Activated CD4-positive, alpha-beta T cell treated with anti-CD3 and anti-CD28 coated beads for 36 hours (primary cell): Measurements from ENCODE around the gene KCNMA1. TPM values are rescaled to one million over a fixed set of nuclear protein-coding genes. Genes with fewer than 3 reads are reported as not detected.
A peak's percentile ranks its signal among the peaks of the same experiment; 100 is the strongest.

Experiments
- ATAC-seq: fragments of 200-7000 bp; cut with Tn5 transposase; one replicate; pipeline ENCODE4 v1.10.0; 2021; ENCODE audit warnings: mild to moderate bottlenecking, moderate library complexity
- CTCF ChIA-PET: fragments of 350-600 bp; sonication (Branson Sonifier 250); formaldehyde crosslinking; loops from one replicate; lab custom pipeline; 2021; ENCODE audit warnings: antibody characterized with exemption; lab: Charles Lee
- POLR2A ChIA-PET: fragments of 350-600 bp; sonication (Branson Sonifier 250); formaldehyde crosslinking; loops from one replicate; lab custom pipeline; 2021; ENCODE audit warnings: antibody characterized with exemption, inconsistent platforms; lab: Charles Lee
- DNase-seq: peaks from one replicate; pipeline ENCODE4 v3.0.0-alpha.2; 2020
- H3K27ac Mint-ChIP-seq: one replicate; pipeline ENCODE4 v1.8.0; 2021; ENCODE audit warnings: mixed read lengths
- H3K27me3 Mint-ChIP-seq: one replicate; pipeline ENCODE4 v1.8.0; 2021; ENCODE audit warnings: mixed read lengths
- H3K36me3 Mint-ChIP-seq: one replicate; pipeline ENCODE4 v1.8.0; 2021; ENCODE audit warnings: low read depth, mixed read lengths
- H3K4me1 Mint-ChIP-seq: one replicate; pipeline ENCODE4 v1.8.0; 2021; ENCODE audit warnings: mixed read lengths
- H3K4me3 Mint-ChIP-seq: one replicate; pipeline ENCODE4 v1.8.0; 2021; ENCODE audit warnings: mild to moderate bottlenecking, moderate library complexity, mixed read lengths
- H3K9me3 Mint-ChIP-seq: one replicate; pipeline ENCODE4 v1.8.0; 2021; ENCODE audit warnings: low read depth, mixed read lengths
- intact Hi-C, 2 experiments: fragments of 100-400 bp; cut with DNase I in 1 of 2; cut with micrococcal nuclease in 1 of 2; formaldehyde crosslinking; loops; one replicate each; pipeline versions ENCODE4 v1.14.2 to v1.15.1; 2022 to 2024; cut with DNase I, micrococcal nuclease
- total RNA-seq, 2 experiments: library from RNA; stranded (reverse); gene quantifications; one replicate each; pipeline ENCODE4 v1.2.3, GENCODE V29; 2021

Gene KCNMA1
- total RNA-seq, 2 experiments from 2014 or later = 0.18 TPM; not detected in 1

- CTCF ChIA-PET = no interaction called here
- intact Hi-C loops = no loop called here
- no peak for DNase-seq
- Mint-ChIP-seq H3K27me3 (peaks cover 6% of the 10 kb centered on the region), H3K4me1 (no peaks in the 10 kb centered on the region), H3K4me3 (no peak overlapping the region), H3K9me3 (no peaks in the 10 kb centered on the region), H3K27ac (no peak overlapping the region), H3K36me3 (no peaks in the 10 kb centered on the region)
- ATAC-seq = no peak
- POLR2A ChIA-PET = no interaction called here
These were observed 347.0 kb downstream of the KCNMA1 start for GRCh38 chr10:77290528-77291155.

DNA sequence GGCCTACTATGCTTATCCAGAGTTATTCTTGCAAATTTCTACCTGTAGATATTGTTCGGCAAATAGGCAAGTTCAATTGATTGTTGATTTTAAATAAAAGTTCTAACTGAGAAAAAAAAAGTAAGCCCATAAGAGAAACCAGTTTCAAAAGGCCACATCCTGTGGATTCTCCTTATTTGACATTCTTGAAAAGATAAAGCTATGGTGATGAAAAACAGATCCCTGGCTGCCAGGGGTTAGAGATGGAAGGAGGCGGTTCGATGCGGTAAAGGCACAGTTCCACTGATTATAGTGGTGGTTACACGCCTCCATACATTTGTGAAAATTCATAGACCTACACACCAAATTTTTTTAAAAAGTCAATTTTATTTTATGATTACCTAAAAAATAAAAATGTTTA, 347.8 kb downstream of the KCNMA1 start:
- ATAC-seq = no peak
- peaks cover 6% of the 10 kb centered on the region for H3K27me3 Mint-ChIP-seq
- H3K27ac Mint-ChIP-seq = no peak overlapping the region
- ChIA-PET CTCF (no interaction called here), POLR2A (no interaction called here)
- no peaks in the 10 kb centered on the region for H3K9me3 Mint-ChIP-seq
- H3K4me1 Mint-ChIP-seq = no peaks in the 10 kb centered on the region
- no peak for DNase-seq
- intact Hi-C loops = no loop called here
- no peak overlapping the region for H3K4me3 Mint-ChIP-seq
- no peaks in the 10 kb centered on the region for H3K36me3 Mint-ChIP-seq

DNA sequence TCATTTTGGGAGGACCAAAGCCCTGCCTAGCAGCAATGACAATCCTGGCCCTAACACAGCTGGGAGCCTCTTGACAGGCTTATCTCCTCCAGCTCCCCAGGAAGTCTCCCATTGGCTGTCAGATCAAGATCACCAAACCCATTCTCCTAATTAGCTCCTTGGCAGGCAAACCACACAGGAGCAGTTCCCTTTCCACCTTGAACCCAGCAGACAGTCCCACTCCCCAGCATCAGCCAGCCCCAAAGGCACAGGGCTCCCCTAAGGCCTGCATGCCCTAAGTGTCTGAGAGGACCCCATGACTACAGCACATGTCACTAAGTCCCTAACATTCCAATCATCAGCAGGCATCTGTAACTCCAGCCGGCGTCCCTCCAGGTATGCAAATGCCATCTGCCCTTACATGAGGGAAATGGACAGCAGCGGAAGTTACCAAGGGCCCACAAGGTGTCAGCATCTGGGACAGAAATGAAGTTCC, 348.5 kb downstream of the KCNMA1 start:
- POLR2A ChIA-PET = no interaction called here
- DNase-seq (no peak), ATAC-seq (no peak)
- CTCF ChIA-PET = no interaction called here
- Mint-ChIP-seq H3K27me3 (peaks cover 6% of the 10 kb centered on the region), H3K36me3 (no peaks in the 10 kb centered on the region), H3K4me3 (no peak overlapping the region), H3K9me3 (no peaks in the 10 kb centered on the region), H3K4me1 (no peaks in the 10 kb centered on the region), H3K27ac (no peak overlapping the region)
- intact Hi-C loops = no loop called here

DNA sequence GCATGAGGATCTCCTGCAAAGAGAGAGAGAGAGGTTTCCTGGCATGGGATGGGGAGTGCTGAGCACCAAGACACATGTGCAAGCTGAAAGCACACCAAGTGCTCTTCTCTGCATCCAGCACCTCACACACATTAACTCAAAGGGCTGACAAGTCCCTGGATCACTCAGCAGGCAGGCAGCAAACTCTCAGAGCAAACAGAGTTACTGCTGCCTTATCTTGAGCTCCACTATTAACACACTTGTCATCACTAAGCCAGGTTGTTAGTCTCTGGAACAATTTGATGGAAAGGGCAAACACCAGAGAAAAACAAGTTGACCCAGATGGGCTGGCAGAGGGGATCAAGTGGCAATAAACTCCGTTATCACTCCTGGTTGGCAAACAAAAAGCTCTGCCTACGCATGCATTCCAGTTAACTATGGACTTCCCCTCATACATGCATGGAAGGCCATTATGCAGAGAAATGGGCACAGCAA, 349.9 kb downstream of the KCNMA1 start:
- Mint-ChIP-seq H3K4me1 (no peaks in the 10 kb centered on the region), H3K36me3 (no peaks in the 10 kb centered on the region), H3K27ac (no peak overlapping the region), H3K9me3 (no peaks in the 10 kb centered on the region), H3K27me3 (peaks cover 12% of the 10 kb centered on the region), H3K4me3 (no peak overlapping the region)
- ChIA-PET POLR2A (no interaction called here), CTCF (no interaction called here)
- DNase-seq (no peak), ATAC-seq (no peak)
- intact Hi-C loops = no loop called here

DNA sequence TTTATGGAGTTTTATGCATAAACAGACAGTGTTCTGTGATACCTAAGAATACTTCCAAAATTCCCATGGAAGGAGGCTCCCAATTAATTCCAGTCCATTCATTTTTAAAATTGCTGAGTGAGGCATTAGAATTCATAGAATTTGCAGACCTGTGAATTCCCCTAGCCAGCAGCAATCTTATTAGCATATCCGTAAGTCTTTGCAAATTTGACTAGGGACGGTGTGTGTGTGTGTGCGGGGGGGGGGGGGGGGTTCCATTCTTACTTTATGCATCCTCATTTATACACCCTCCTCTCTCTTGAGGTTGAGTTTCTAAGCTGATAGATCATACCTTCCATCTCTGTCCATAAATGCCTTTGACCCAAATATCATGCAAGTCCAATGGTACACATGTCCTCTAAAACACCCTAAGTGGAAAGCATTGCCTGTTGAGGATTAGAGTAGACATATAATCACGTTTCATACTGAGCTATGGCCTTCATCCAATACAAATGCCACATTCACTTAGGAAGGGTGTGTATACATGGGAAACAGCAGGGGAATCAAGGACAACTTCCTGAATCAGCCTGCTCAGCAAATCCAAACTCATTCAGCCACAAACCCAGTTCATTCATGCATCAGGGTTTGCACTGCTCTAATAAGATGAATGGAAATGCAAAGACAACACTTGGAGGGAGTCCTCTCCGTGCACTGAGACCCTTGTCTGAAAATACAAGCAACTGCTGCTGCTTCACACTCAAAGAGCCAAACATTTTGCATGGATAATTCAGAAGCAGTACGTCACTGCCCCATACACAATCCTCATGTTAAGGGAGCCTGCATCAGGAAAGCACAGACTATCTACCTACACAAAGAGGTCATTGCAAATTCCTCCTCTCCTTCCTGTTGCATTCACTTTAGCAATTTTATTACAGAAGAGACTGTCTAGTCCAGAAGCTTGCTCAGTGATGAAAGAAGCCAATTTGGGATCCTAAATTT, 350.8 kb downstream of the KCNMA1 start:
- POLR2A ChIA-PET = no interaction called here
- H3K36me3 Mint-ChIP-seq = no peaks in the 10 kb centered on the region
- H3K27ac Mint-ChIP-seq = no peak overlapping the region
- peaks cover 12% of the 10 kb centered on the region for H3K27me3 Mint-ChIP-seq
- intact Hi-C loops = no loop called here
- DNase-seq = no peak
- no peak overlapping the region for H3K4me3 Mint-ChIP-seq
- CTCF ChIA-PET = no interaction called here
- H3K4me1 Mint-ChIP-seq = peaks cover 5% of the 10 kb centered on the region
- no peak for ATAC-seq
- H3K9me3 Mint-ChIP-seq = no peaks in the 10 kb centered on the region

DNA sequence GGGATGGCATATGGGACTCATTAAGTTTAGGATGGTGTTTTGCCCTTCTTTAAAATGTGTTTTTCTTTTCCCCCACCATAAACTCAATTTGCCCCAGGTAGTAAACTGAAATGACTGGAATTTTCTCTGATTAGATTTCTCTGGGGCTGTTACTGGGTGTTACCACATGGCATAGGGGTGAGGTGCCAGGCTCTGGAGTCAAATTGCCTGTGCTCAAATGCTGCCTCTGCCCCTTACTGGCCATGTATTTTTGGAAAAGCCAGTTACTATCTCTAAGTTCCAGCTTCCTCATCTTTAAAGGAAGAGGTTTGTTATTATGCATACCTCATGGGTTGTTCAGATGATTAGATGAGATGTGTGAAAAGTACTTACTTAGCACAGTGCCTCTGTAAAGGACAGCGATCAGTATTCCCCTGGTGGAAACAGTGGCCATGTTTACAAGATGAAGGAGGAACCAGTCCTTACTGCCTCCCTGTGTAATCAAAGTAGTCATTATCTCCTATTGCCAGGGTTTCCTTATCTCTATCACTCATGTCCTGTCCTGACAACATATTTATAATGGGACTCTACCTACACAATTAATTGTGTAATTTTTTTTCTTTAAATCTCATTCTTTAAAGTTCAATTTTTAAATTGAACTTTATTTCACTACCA, 352.0 kb downstream of the KCNMA1 start:
- H3K36me3 Mint-ChIP-seq = no peaks in the 10 kb centered on the region
- intact Hi-C loops = no loop called here

DNA sequence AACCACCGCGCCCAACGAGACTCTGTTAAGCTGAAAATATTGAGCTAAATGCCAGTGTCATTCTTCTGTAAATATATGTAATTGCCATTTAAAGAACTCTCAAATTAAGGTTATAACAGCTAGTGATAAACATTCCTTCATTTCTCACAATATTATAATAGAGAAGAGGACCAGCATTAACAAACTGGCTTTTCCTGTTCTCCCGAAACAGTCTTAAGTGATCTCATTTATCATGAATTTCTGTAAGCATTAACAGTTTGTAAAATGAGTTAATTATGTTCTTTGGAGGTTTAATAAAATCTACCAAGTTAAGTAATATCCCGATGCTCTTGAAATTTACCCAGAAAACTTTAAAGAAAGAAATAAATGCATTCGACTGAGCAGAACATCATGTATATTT, 352.8 kb downstream of the KCNMA1 start:
- DNase-seq (no peak), ATAC-seq (no peak)
- ChIA-PET CTCF (interaction anchor here (0.6 kb wide), 1 partner anchor 47 kb away, joined by 4 read pairs; no protein-coding TSS in a partner anchor), POLR2A (no interaction called here)
- H3K36me3 Mint-ChIP-seq = no peaks in the 10 kb centered on the region
- H3K27me3 Mint-ChIP-seq = peaks cover 17% of the 10 kb centered on the region
- H3K9me3 Mint-ChIP-seq = peaks cover 2% of the 10 kb centered on the region
- intact Hi-C loops = no loop called here
- H3K4me1 Mint-ChIP-seq = peaks cover 9% of the 10 kb centered on the region
- H3K4me3 Mint-ChIP-seq = no peak overlapping the region
- no peak overlapping the region for H3K27ac Mint-ChIP-seq

More for the DNA sequence above, 352.0 kb downstream of the KCNMA1 start:
- H3K27me3 Mint-ChIP-seq = peaks cover 13% of the 10 kb centered on the region
- ATAC-seq = no peak
- ChIA-PET CTCF (no interaction called here), POLR2A (no interaction called here)
- H3K9me3 Mint-ChIP-seq = no peaks in the 10 kb centered on the region
- no peak overlapping the region for H3K4me3 Mint-ChIP-seq
- peaks cover 7% of the 10 kb centered on the region for H3K4me1 Mint-ChIP-seq
- no peak for DNase-seq
- H3K27ac Mint-ChIP-seq = no peak overlapping the region

DNA sequence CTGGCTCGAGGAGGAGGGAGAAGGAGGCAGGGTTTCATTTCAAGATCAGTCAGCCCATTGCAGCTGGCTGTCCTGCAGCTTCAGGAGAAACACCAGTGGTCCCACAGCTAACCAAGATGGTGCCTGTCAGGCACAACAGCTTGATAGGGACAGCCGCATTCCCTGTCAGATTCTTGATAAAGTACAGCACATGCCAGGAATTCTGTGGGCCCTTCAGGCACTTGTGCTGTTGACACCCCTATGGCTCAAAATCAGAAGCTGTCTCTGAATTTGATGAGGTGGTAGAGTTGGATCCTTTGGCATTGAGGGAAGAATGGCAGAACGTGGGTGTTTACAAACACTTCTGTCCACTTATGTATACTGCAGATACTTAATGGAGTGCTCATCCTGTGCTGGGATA, 354.3 kb downstream of the KCNMA1 start:
- H3K27ac Mint-ChIP-seq = no peak overlapping the region
- no peak for ATAC-seq
- peaks cover 3% of the 10 kb centered on the region for H3K9me3 Mint-ChIP-seq
- peaks cover 18% of the 10 kb centered on the region for H3K27me3 Mint-ChIP-seq
- H3K36me3 Mint-ChIP-seq = no peaks in the 10 kb centered on the region
- ChIA-PET POLR2A (no interaction called here), CTCF (no interaction called here)
- DNase-seq = no peak
- H3K4me3 Mint-ChIP-seq = no peak overlapping the region
- intact Hi-C loops = no loop called here
- H3K4me1 Mint-ChIP-seq = peaks cover 9% of the 10 kb centered on the region

DNA sequence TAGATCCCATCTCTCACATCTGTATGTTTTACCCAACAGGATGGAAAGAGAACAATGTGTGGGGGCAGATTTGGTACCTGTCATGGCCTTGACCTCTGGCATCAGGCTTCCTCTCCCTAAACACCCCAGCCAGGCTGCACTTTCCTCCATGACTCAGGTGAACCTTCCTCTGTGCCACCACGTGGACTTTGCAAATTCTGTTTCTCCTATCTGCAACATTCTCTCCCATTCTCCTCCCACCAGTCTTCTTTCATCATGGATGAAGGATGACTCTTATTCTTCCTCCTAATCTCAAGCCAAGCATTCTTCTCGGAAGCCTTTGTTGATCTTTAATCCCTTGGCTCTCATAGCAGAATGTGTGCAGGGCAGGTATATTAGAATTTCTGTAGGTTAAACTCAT, 355.4 kb downstream of the KCNMA1 start:
- H3K36me3 Mint-ChIP-seq = no peaks in the 10 kb centered on the region
- intact Hi-C loops = no loop called here
- DNase-seq (no peak), ATAC-seq (no peak)
- ChIA-PET CTCF (no interaction called here), POLR2A (no interaction called here)
- peaks cover 9% of the 10 kb centered on the region for H3K4me1 Mint-ChIP-seq
- H3K27me3 Mint-ChIP-seq = peaks cover 20% of the 10 kb centered on the region
- H3K27ac Mint-ChIP-seq = no peak overlapping the region
- no peak overlapping the region for H3K4me3 Mint-ChIP-seq
- peaks cover 3% of the 10 kb centered on the region for H3K9me3 Mint-ChIP-seq

GRCh38 chr10:77281719-77282118, 355.9 kb downstream of the KCNMA1 start:
- H3K36me3 Mint-ChIP-seq = no peaks in the 10 kb centered on the region
- H3K4me3 Mint-ChIP-seq = no peak overlapping the region
- intact Hi-C loops = no loop called here
- no peak for ATAC-seq
- no peak overlapping the region for H3K27ac Mint-ChIP-seq
- peaks cover 3% of the 10 kb centered on the region for H3K9me3 Mint-ChIP-seq
- CTCF ChIA-PET = interaction anchor here (0.6 kb wide), 1 partner anchor 62 kb away, joined by 3 read pairs; no protein-coding TSS in a partner anchor
- H3K4me1 Mint-ChIP-seq = peaks cover 9% of the 10 kb centered on the region
- DNase-seq = no peak
- POLR2A ChIA-PET = no interaction called here
- peaks cover 19% of the 10 kb centered on the region for H3K27me3 Mint-ChIP-seq

GRCh38 chr10:77279207-77279606, 358.4 kb downstream of the KCNMA1 start:
- H3K4me3 Mint-ChIP-seq = no peak overlapping the region
- H3K27ac Mint-ChIP-seq = no peak overlapping the region
- peaks cover 3% of the 10 kb centered on the region for H3K9me3 Mint-ChIP-seq
- CTCF ChIA-PET = no interaction called here
- ATAC-seq (peak; percentile 47), DNase-seq (peak; percentile 45)
- intact Hi-C loops = no loop called here
- peaks cover 9% of the 10 kb centered on the region for H3K4me1 Mint-ChIP-seq
- peaks cover 19% of the 10 kb centered on the region for H3K27me3 Mint-ChIP-seq
- H3K36me3 Mint-ChIP-seq = no peaks in the 10 kb centered on the region
- POLR2A ChIA-PET = no interaction called here
